Nephron progenitor cell (in vitro differentiated cells): ENCODE measurements around the gene MAN2C1.
"Not testable (repeated sequence)": the region's sequence is repeated elsewhere in the genome, so short reads cannot be mapped to it uniquely, and the experiment has no call there.

ENCODE experiments used
- DNase-seq: peaks from one replicate; pipeline ENCODE4 v3.0.0; 2021
- H3K27ac Mint-ChIP-seq: 2 replicates; pipeline ENCODE4 v1.8.0; 2021; ENCODE audit warnings: mild to moderate bottlenecking, moderate library complexity, mixed read lengths
- H3K27me3 Mint-ChIP-seq: 2 replicates; pipeline ENCODE4 v1.8.0; 2021; ENCODE audit warnings: mild to moderate bottlenecking, low read depth, mixed read lengths; ENCODE audit not compliant: poor library complexity
- H3K36me3 Mint-ChIP-seq: 2 replicates; pipeline ENCODE4 v1.8.0; 2021; ENCODE audit warnings: low read depth, mixed read lengths
- H3K4me1 Mint-ChIP-seq: 2 replicates; pipeline ENCODE4 v1.8.0; 2021; ENCODE audit warnings: mixed read lengths
- H3K4me3 Mint-ChIP-seq: 2 replicates; pipeline ENCODE4 v1.8.0; 2021; ENCODE audit warnings: mild to moderate bottlenecking, moderate library complexity, mixed read lengths
- H3K9me3 Mint-ChIP-seq: 2 replicates; pipeline ENCODE4 v1.8.0; 2021; ENCODE audit warnings: mild to moderate bottlenecking, moderate library complexity, mixed read lengths
- TF ChIP-seq, protein P1 (sequence below): fragments of 200-600 bp; sonication (generic); IDR thresholded peaks from 2 replicates; pipeline ENCODE4 v1.5.0; 2021; ENCODE audit warnings: antibody characterized with exemption

Gene MAN2C1

DNA sequence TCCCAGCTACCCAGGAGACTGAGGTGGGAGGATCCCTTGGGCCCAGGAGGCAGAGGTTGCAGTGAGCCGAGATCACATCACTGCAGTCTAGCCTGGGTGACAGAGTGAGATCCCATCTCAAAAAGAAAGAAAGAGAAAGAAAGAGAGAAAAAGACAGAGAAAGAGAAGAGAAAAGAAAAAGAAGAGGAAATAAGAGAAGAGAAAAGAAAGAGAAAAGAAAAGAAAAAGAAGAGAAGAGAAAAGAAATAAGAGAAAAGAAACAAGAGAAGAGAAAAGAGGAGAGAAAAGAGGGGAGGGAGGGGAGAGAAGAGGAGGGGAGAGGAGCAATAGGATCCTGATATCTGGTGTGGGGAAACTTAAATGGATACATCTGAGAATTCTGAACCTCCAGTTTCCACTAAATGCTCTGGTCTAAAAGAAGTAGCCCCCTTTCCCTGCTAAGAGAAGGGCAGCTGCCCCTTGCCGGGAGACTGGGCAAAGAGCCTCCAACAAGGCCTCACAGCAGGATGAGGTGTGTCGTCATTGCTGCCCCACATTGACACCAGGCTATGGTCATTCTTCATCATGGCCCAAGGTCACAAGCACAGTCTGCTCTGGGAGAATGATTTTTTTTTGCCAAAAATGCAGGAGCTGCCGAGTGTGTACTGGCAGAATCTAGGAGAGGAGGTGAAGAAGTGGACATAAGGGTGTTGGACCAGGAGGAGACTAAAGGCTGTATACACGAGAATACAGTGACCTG lies 53.7 kb downstream of the MAN2C1 start:
- Mint-ChIP-seq H3K27me3 (peaks cover 27% of the 10 kb centered on the region), H3K27ac (no peak overlapping the region), H3K9me3 (no peaks in the 10 kb centered on the region), H3K36me3 (no peaks in the 10 kb centered on the region), H3K4me3 (no peak overlapping the region), H3K4me1 (peaks cover 2% of the 10 kb centered on the region)
- DNase-seq = no peak
- TF ChIP-seq, protein P1, sequence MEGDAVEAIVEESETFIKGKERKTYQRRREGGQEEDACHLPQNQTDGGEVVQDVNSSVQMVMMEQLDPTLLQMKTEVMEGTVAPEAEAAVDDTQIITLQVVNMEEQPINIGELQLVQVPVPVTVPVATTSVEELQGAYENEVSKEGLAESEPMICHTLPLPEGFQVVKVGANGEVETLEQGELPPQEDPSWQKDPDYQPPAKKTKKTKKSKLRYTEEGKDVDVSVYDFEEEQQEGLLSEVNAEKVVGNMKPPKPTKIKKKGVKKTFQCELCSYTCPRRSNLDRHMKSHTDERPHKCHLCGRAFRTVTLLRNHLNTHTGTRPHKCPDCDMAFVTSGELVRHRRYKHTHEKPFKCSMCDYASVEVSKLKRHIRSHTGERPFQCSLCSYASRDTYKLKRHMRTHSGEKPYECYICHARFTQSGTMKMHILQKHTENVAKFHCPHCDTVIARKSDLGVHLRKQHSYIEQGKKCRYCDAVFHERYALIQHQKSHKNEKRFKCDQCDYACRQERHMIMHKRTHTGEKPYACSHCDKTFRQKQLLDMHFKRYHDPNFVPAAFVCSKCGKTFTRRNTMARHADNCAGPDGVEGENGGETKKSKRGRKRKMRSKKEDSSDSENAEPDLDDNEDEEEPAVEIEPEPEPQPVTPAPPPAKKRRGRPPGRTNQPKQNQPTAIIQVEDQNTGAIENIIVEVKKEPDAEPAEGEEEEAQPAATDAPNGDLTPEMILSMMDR = no peak

DNA sequence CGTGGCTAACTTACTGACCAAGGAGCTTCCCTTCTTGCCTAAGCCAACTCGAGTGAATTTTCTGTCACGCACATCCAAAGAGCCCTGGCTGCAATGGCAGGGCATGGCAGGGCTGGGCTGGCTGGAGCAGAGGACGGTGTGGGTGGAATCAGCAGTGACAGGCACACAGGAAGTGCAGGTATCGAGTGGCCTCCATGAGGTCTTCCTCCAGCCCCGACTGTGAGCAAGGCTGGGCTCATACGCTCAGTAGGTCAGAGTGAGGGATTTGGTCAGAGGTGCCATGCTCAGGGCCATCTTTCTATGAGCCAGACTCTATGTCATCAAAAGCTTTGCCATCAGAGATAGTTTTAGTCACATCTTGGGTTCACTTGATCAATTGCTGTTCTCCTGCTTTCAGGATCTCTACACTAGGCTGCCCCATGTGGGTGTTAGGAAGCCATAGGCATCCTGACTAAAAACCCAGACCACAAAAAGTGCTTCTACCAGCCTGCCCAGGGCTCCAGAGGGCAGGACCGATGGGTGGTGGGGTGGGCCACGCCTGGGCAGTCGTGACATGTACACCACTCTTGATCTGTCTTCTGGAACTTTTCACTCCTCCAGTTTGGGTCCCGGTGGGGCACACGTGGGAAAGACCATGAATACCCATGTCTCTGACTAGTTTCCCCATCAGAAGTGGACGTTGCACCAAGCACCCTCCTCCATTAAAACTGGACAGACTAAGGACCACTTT lies 55.1 kb downstream of the MAN2C1 start:
- Mint-ChIP-seq H3K27me3 (peaks cover 39% of the 10 kb centered on the region), H3K9me3 (no peaks in the 10 kb centered on the region), H3K4me1 (peaks cover 17% of the 10 kb centered on the region), H3K27ac (no peak overlapping the region), H3K36me3 (no peaks in the 10 kb centered on the region), H3K4me3 (no peak overlapping the region)
- TF ChIP-seq, protein P1 = no peak
- no peak for DNase-seq

DNA sequence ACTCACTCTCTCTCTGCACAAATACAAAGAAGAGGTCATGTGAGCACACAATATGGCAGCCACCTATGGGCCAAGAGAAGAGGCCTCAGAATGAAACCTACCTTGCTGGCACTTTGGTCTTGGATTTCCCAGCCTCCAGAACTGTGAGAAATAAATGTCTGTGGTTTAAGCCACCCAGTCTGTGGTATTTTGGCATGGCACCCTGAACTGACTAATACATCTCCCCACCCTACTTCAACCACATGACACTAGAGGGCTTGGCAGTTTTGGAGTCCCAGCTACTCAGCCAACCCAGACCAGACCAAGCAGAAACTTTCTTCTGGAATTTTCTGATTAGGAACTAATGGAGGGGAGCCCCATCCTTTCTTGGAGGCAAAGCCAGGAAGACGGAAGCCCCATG lies 55.9 kb downstream of the MAN2C1 start:
- Mint-ChIP-seq H3K4me1 (peaks cover 20% of the 10 kb centered on the region), H3K27me3 (peaks cover 46% of the 10 kb centered on the region)
- not testable (repeated sequence) for H3K27ac Mint-ChIP-seq, H3K36me3 Mint-ChIP-seq, H3K9me3 Mint-ChIP-seq, DNase-seq, H3K4me3 Mint-ChIP-seq

DNA sequence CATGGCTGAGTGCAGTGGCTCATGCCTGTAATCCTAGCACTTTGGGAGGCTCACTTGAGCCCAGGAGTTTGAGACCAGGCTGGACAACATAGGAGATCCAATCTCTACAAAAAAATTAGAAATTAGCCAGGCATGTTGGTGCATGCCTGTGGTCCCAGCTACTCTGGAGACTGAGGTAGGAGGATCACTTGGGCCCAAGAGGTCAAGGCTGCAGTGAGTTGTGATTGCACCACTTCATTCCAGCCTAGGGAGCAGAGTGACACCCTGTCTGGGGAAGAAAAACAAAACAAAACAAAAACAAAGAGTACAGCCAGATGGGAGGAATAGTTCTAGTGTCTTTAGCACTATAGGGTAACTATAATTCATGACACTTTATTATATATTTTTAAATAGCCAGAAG lies 58.7 kb downstream of the MAN2C1 start:
- H3K4me3 Mint-ChIP-seq = no peak overlapping the region
- TF ChIP-seq, protein P1 = no peak
- no peaks in the 10 kb centered on the region for H3K36me3 Mint-ChIP-seq
- H3K9me3 Mint-ChIP-seq = no peaks in the 10 kb centered on the region
- H3K4me1 Mint-ChIP-seq = peaks cover 20% of the 10 kb centered on the region
- peaks cover 68% of the 10 kb centered on the region for H3K27me3 Mint-ChIP-seq
- no peak overlapping the region for H3K27ac Mint-ChIP-seq
- no peak for DNase-seq

DNA sequence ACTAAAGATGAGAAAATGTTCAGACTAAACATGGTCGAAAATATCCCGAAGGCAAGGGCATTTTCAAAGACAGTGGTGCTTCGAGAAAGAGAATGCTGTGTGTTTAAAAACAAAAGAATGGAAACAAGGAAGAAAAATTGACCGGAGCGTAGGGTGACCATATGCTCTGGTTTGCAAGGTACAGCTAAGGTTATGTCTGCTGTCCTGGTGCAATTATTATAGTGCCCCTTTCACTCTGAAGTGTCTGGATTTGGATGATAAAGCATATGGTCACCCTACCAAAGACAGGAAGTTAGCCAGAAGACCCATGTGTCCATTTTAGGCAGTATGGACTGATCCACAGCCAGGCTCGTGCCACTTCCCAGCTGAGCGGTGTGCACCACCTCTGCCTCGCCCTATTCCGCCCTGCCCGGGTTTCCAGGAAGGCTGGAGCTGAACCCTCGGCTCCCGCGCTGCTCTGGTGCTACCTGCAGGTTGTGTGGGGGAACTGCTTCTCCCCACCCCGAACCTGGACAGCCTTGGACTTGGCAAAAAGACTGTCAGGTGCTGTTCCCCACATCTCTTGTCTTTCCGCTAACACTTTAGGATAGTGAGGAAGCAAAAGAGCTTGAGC lies 60.5 kb downstream of the MAN2C1 start:
- Mint-ChIP-seq H3K27me3 (peaks cover 79% of the 10 kb centered on the region), H3K27ac (no peak overlapping the region), H3K9me3 (no peaks in the 10 kb centered on the region), H3K4me3 (no peak overlapping the region), H3K36me3 (no peaks in the 10 kb centered on the region), H3K4me1 (peaks cover 20% of the 10 kb centered on the region)
- peak; percentile 63 for DNase-seq
- TF ChIP-seq, protein P1 = peak; percentile 48

DNA sequence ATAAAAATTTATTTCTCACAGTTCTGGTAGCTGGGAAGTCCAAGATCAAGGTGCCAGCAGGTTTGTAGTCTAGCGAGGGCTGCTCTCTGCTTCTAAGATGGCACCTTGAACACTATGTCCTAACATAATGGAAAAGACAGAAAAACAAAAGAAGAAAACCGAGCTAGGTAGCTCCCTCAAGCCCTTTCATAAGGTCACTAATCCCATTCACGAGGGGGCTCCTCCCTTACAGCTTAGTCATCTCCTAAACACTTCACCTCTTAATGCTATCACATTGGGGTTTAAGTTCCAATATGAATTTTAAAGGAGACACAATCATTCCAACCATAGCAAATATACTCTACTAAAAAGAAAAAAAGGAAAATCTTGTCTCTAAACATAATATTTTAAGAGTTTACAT lies 62.2 kb downstream of the MAN2C1 start:
- Mint-ChIP-seq H3K4me1 (peaks cover 20% of the 10 kb centered on the region), H3K4me3 (no peak overlapping the region), H3K27ac (no peak overlapping the region), H3K36me3 (no peaks in the 10 kb centered on the region), H3K9me3 (no peaks in the 10 kb centered on the region), H3K27me3 (peaks cover 74% of the 10 kb centered on the region)
- TF ChIP-seq, protein P1 = no peak
- DNase-seq = no peak
